Measurements from ENCODE around the gene SPATA46. TPM values are rescaled to one million over a fixed set of nuclear protein-coding genes. Genes with fewer than 3 reads are reported as not detected.

Gene SPATA46
- total RNA-seq, 4 donors from 2014 or later, result not detected

DNA sequence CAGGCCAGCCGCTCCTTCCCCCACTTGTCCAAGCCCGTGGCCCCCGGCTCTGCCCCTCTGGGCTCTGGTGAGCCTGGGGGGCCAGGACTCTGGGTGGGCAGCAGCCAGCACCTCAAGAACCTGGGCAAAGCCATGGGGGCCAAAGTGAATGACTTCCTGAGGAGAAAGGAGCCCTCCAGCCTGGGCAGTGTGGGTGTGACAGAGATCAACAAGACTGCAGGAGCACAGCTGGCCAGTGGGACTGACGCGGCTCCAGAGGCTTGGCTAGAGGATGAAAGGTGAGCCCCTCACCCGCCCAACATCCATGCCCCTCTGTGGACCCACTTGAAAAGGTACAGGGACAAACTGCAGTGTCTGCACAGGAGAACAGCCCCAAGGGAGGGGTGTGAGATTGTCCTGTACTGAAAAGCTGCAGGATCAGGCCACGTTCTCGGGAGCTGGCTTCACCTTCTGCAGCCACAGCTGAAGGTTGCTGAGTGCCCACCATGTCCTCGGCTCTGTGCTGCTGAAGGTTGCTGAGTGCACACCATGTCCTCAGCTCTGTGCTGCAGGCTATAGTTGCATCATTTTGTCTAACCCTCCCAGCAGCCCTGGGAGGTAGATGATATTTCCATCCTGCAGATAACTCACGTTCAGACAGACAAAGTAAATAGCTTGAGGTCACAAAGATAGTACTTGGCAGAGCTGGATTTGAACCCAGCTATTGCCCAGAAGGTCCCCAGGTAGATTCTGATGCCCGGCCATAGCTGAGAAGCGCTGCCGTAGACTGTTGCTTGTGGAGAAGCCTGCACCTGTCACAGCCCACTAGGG, 5.5 kb upstream of the SPATA46 start:
- WGBS, result 75% methylated on average over 13 of the region's 13 CpGs
- H3K4me3 ChIP-seq, result no peak overlapping the region
- TF ChIP-seq EP300 (IDR thresholded peaks at IDR 0.05), result no peak
- TF ChIP-seq, protein P1, sequence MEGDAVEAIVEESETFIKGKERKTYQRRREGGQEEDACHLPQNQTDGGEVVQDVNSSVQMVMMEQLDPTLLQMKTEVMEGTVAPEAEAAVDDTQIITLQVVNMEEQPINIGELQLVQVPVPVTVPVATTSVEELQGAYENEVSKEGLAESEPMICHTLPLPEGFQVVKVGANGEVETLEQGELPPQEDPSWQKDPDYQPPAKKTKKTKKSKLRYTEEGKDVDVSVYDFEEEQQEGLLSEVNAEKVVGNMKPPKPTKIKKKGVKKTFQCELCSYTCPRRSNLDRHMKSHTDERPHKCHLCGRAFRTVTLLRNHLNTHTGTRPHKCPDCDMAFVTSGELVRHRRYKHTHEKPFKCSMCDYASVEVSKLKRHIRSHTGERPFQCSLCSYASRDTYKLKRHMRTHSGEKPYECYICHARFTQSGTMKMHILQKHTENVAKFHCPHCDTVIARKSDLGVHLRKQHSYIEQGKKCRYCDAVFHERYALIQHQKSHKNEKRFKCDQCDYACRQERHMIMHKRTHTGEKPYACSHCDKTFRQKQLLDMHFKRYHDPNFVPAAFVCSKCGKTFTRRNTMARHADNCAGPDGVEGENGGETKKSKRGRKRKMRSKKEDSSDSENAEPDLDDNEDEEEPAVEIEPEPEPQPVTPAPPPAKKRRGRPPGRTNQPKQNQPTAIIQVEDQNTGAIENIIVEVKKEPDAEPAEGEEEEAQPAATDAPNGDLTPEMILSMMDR (IDR thresholded peaks at IDR 0.05), result no peak
- TF ChIP-seq POLR2AphosphoS5 (IDR thresholded peaks at IDR 0.05), result no peak
- no peak for TF ChIP-seq POLR2A (IDR thresholded peaks at IDR 0.05)
- H3K36me3 ChIP-seq, result no peaks in the 10 kb centered on the region
- peaks cover 14% of the 10 kb centered on the region for H3K4me1 ChIP-seq
- no peaks in the 10 kb centered on the region for H3K27me3 ChIP-seq
- peak overlapping the region; percentile 76 for H3K27ac ChIP-seq
- peak in 1 of 2 donors; percentile 72 for DNase-seq (ENCODE audit: low spot score in 2 of 2)
- no peaks in the 10 kb centered on the region for H3K9me3 ChIP-seq

DNA sequence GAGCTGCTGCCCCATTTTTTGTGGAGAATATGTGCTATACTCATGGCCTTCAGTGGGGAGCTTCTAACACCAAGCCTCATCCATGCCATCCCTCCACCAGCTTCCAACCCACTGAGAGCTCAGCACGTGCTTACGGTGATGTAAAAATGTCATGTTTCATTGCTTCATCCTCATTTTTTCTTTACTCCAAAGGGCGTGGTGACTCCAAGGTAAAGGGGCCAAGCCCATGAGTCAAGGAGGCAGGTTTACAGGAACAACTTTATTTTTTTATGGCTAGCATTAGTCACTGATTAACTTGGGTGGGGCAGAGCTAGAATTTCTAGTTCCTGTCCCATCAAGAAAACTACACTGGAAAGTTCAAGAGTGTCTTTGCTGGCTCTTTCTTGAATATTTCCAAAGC, 4.7 kb upstream of the SPATA46 start, which contains the start of gene C1orf226:
Gene C1orf226, plus strand, starts transcription at position 346 of the 400 bp plus-strand sequence. CDS start 174 bp downstream, outside the sequence.
- Histone ChIP-seq H3K4me3 (no peak within 1 kb of the TSS), H3K36me3 (no peaks in the 10 kb centered on the region), H3K27me3 (no peaks in the 10 kb centered on the region), H3K9me3 (no peaks in the 10 kb centered on the region), H3K27ac (peak within 1 kb of the TSS; percentile 76), H3K4me1 (peaks cover 14% of the 10 kb centered on the region)
- DNase-seq (ENCODE audit: low spot score in 2 of 2), result peak in 1 of 2 donors; percentile 35
- WGBS, result 63% methylated on average over 3 of the region's 3 CpGs
- TF ChIP-seq, protein P1 (IDR thresholded peaks at IDR 0.05), result no peak
- TF ChIP-seq POLR2AphosphoS5 (IDR thresholded peaks at IDR 0.05) (no peak), POLR2A (IDR thresholded peaks at IDR 0.05) (no peak), EP300 (IDR thresholded peaks at IDR 0.05) (no peak)

DNA sequence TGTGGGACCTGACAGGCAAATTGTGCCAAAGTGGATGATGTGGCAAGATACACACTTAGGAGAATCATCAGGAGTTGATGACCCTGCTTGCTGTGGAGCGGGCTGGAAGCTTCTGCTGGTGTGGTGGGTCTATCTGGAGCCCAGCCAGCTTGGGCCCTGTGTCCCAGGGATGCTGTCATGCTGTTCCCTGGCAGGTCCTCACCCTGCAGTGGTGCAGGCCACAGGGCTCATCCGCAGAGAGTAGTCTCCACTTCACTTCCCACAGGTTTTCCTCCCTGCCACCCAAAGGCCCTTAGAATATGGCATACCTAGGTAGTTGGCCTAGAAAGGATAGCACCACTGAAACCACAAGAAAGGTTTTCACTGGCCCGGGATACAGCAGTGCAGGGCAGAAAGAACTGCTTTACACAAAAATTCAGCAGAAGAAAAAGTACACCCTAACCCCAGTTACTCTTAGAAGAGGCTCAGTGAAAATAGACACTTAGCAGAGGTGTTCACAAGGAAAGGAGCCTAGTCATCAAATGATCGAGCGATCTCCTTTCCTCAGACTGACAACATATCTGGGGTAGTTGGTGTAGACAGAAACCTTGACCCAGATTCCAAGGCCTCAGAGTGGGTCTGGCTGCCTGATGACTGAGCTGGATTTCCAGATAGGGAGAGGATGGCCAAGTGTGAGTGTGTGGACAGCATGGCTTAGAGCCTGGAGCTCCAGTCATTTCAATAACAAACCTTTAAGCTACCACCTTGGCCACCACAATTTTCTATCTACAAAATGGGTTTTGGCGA, 3.6 kb upstream of the SPATA46 start:
- no peaks in the 10 kb centered on the region for H3K36me3 ChIP-seq
- no peak overlapping the region for H3K27ac ChIP-seq
- 96% methylated on average over 6 of the region's 6 CpGs for WGBS
- no peak overlapping the region for H3K4me3 ChIP-seq
- H3K4me1 ChIP-seq, result peaks cover 14% of the 10 kb centered on the region
- TF ChIP-seq, protein P1 (IDR thresholded peaks at IDR 0.05), result no peak
- H3K9me3 ChIP-seq, result no peaks in the 10 kb centered on the region
- peak in 1 of 2 donors; percentile 34 for DNase-seq (ENCODE audit: low spot score in 2 of 2)
- H3K27me3 ChIP-seq, result no peaks in the 10 kb centered on the region

DNA sequence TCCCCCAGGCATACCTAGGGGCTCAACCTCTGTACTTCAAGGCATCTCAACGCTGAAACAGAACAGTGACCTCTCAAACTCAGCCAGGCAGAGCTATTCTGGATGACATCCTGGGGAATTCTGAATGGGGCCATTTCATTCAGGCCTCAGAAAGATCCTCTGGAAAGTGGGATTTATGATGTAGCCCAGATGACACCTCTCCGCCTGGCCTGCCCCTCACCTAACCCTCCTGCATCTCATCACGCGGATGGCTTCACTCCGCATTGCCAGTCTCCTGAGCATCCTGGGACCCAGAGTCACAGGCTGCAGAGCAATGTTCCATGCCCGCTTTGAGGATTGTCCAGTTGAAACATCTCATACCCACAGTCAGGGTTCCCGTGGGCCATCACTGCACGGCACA, 1.2 kb downstream of the SPATA46 start:
- 82% methylated on average over 8 of the region's 8 CpGs for WGBS
- Histone ChIP-seq H3K36me3 (no peaks in the 10 kb centered on the region), H3K27ac (no peak overlapping the region), H3K9me3 (no peaks in the 10 kb centered on the region), H3K4me3 (no peak overlapping the region), H3K27me3 (no peaks in the 10 kb centered on the region), H3K4me1 (peaks cover 14% of the 10 kb centered on the region)
- DNase-seq (ENCODE audit: low spot score in 2 of 2), result no peak
- TF ChIP-seq EP300 (IDR thresholded peaks at IDR 0.05) (no peak), POLR2AphosphoS5 (IDR thresholded peaks at IDR 0.05) (no peak), POLR2A (IDR thresholded peaks at IDR 0.05) (no peak)
- TF ChIP-seq, protein P1 (IDR thresholded peaks at IDR 0.05), result no peak

DNA sequence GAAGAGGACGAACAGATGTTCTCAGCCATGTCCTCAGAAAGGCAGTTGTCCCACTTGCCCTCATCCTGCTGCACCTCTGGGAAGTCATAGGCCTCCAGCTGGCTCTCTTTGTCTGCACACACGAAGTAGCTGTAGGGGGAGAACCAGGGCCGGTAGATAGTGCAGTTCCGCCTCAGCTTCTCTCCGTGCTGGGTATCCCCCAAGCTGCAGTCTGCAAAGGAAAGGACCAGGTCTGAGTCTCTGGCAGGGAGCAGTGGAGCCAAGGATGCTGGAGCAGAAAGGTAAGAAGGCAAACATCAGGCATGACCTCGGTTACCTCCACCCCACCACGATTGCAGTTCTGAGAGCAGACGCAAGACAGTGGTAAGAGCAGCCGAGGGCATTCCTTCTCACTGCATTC, 2.2 kb downstream of the SPATA46 start:
- H3K27ac ChIP-seq, result no peak overlapping the region
- no peaks in the 10 kb centered on the region for H3K27me3 ChIP-seq
- no peak overlapping the region for H3K4me3 ChIP-seq
- TF ChIP-seq, protein P1 (IDR thresholded peaks at IDR 0.05), result no peak
- no peak for TF ChIP-seq POLR2A (IDR thresholded peaks at IDR 0.05)
- 88% methylated on average over 9 of the region's 9 CpGs for WGBS
- DNase-seq (ENCODE audit: low spot score in 2 of 2), result no peak
- H3K36me3 ChIP-seq, result no peaks in the 10 kb centered on the region
- peaks cover 14% of the 10 kb centered on the region for H3K4me1 ChIP-seq
- no peaks in the 10 kb centered on the region for H3K9me3 ChIP-seq
